NT2/D1 (cell line): ENCODE data around the gene GPC6.

ENCODE experiments used
- DNase-seq: peaks from one replicate; pipeline ENCODE4 v3.0.0-alpha.2; 2011; ENCODE audit warnings: low read depth, low spot score
- H3K27me3 ChIP-seq: 2 replicates; pipeline ENCODE4 v1.6.0; 2011; ENCODE audit warnings: mild to moderate bottlenecking; ENCODE audit not compliant: insufficient read length, insufficient read depth
- H3K36me3 ChIP-seq: 2 replicates; pipeline ENCODE4 v1.6.1; 2011; ENCODE audit warnings: mild to moderate bottlenecking, low read length, mixed read lengths; ENCODE audit not compliant: insufficient read depth, insufficient read length
- H3K4me1 ChIP-seq: 2 replicates; pipeline ENCODE4 v1.5.1; 2011; ENCODE audit not compliant: insufficient read depth, insufficient read length
- H3K4me3 ChIP-seq: 2 replicates; pipeline ENCODE4 v1.5.1; 2011; ENCODE audit warnings: low read depth; ENCODE audit not compliant: insufficient read length
- H3K9ac ChIP-seq: 2 replicates; pipeline ENCODE4 v1.6.0; 2011; ENCODE audit warnings: low read depth; ENCODE audit not compliant: insufficient read length
- H3K9me3 ChIP-seq: 2 replicates; pipeline ENCODE4 v1.5.1; 2011; ENCODE audit warnings: mild to moderate bottlenecking, low read length; ENCODE audit not compliant: insufficient read depth
- SUZ12 ChIP-seq: IDR thresholded peaks from 2 replicates; pipeline ENCODE4 v1.6.1; 2011; ENCODE audit not compliant: insufficient read length, insufficient read depth; ENCODE audit errors: extremely low read depth
- YY1 ChIP-seq: IDR thresholded peaks from 2 replicates; pipeline ENCODE4 v1.6.1; 2011; ENCODE audit not compliant: insufficient read length, insufficient read depth
- ZNF274 ChIP-seq: IDR thresholded peaks from 2 replicates; pipeline ENCODE4 v1.6.1; 2011; ENCODE audit warnings: mild to moderate bottlenecking, low read depth, low read length

The GPC6 gene

GRCh38 chr13:93262729-93263345 lies 36.2 kb downstream of the GPC6 start:
- TF ChIP-seq YY1 = no peak
- no peak for TF ChIP-seq SUZ12
- no peak for TF ChIP-seq ZNF274
- H3K36me3 ChIP-seq = no peaks in the 10 kb centered on the region
- peaks cover 1% of the 10 kb centered on the region for H3K4me1 ChIP-seq
- DNase-seq = no peak
- H3K9me3 ChIP-seq = no peaks in the 10 kb centered on the region
- no peaks in the 10 kb centered on the region for H3K27me3 ChIP-seq
- no peak overlapping the region for H3K9ac ChIP-seq
- no peak overlapping the region for H3K4me3 ChIP-seq

- Histone ChIP-seq H3K9ac (no peak overlapping the region), H3K9me3 (no peaks in the 10 kb centered on the region)
- no peak for DNase-seq
Measured at GRCh38 chr13:93264876-93265275, 38.3 kb downstream of the GPC6 start.

GRCh38 chr13:93265800-93266199 lies 39.2 kb downstream of the GPC6 start:
- TF ChIP-seq SUZ12 = no peak
- TF ChIP-seq ZNF274 = no peak
- TF ChIP-seq YY1 = no peak
- Histone ChIP-seq H3K9ac (no peak overlapping the region), H3K4me1 (no peaks in the 10 kb centered on the region), H3K9me3 (no peaks in the 10 kb centered on the region), H3K27me3 (no peaks in the 10 kb centered on the region), H3K36me3 (no peaks in the 10 kb centered on the region), H3K4me3 (no peak overlapping the region)
- DNase-seq = no peak

More at GRCh38 chr13:93264876-93265275, 38.3 kb downstream of the GPC6 start:
- TF ChIP-seq ZNF274 (no peak), SUZ12 (no peak), YY1 (no peak)
- Histone ChIP-seq H3K4me3 (no peak overlapping the region), H3K27me3 (no peaks in the 10 kb centered on the region), H3K4me1 (no peaks in the 10 kb centered on the region), H3K36me3 (no peaks in the 10 kb centered on the region)

- Histone ChIP-seq H3K4me3 (no peak overlapping the region), H3K4me1 (no peaks in the 10 kb centered on the region), H3K9me3 (no peaks in the 10 kb centered on the region), H3K27me3 (no peaks in the 10 kb centered on the region), H3K9ac (no peak overlapping the region), H3K36me3 (no peaks in the 10 kb centered on the region)
- TF ChIP-seq YY1 = no peak
- no peak for TF ChIP-seq SUZ12
- no peak for TF ChIP-seq ZNF274
- DNase-seq = no peak
Measured at GRCh38 chr13:93266681-93267080, 40.1 kb downstream of the GPC6 start.

GRCh38 chr13:93268327-93269028 lies 41.9 kb downstream of the GPC6 start:
- Histone ChIP-seq H3K27me3 (no peaks in the 10 kb centered on the region), H3K36me3 (no peaks in the 10 kb centered on the region), H3K9ac (no peak overlapping the region), H3K4me1 (no peaks in the 10 kb centered on the region), H3K4me3 (no peak overlapping the region), H3K9me3 (no peaks in the 10 kb centered on the region)
- no peak for TF ChIP-seq YY1
- TF ChIP-seq ZNF274 = no peak
- TF ChIP-seq SUZ12 = no peak
- DNase-seq = peak; percentile 15

GRCh38 chr13:93270769-93271742 lies 44.4 kb downstream of the GPC6 start:
- TF ChIP-seq SUZ12 (no peak), YY1 (no peak), ZNF274 (no peak)
- Histone ChIP-seq H3K9ac (no peak overlapping the region), H3K27me3 (no peaks in the 10 kb centered on the region), H3K4me3 (no peak overlapping the region), H3K4me1 (no peaks in the 10 kb centered on the region), H3K36me3 (no peaks in the 10 kb centered on the region), H3K9me3 (no peaks in the 10 kb centered on the region)
- DNase-seq = no peak

GRCh38 chr13:93279982-93280381 lies 53.4 kb downstream of the GPC6 start:
- Histone ChIP-seq H3K36me3 (no peaks in the 10 kb centered on the region), H3K9ac (no peak overlapping the region), H3K4me1 (no peaks in the 10 kb centered on the region), H3K4me3 (no peak overlapping the region), H3K27me3 (no peaks in the 10 kb centered on the region), H3K9me3 (no peaks in the 10 kb centered on the region)
- TF ChIP-seq YY1 (no peak), SUZ12 (no peak), ZNF274 (no peak)
- DNase-seq = no peak
